Frontal cortex (tissue), 4 donors: Measurements from ENCODE around the gene ERRFI1. TPM values are rescaled to one million over a fixed set of nuclear protein-coding genes. Genes with fewer than 3 reads are reported as not detected.

Experiments
- DNase-seq, 2 donors: peaks; one replicate each; pipeline ENCODE4 v3.0.0; 2012; ENCODE audit warnings: low spot score in 2 of 2
- FAIRE-seq: peaks from 2 replicates; lab custom pipeline; 2012; peaks lifted over from hg19 to GRCh38; lab: Jason Lieb, UNC
- total RNA-seq: library from RNA; depleted of rRNA; stranded (reverse); fragments of >200 nt; gene quantifications from one replicate; pipeline ENCODE4 v1.2.3, GENCODE V29; 2014
- donor health status: control.
- donor health status: control.
- donor health status: control.

Gene ERRFI1
- total RNA-seq, 1 donor from 2014 or later = 20.4 TPM

GRCh38 chr1:8047112-8047511 lies 21.0 kb upstream of the ERRFI1 start:
- no peak for FAIRE-seq
- no peak for DNase-seq

DNA sequence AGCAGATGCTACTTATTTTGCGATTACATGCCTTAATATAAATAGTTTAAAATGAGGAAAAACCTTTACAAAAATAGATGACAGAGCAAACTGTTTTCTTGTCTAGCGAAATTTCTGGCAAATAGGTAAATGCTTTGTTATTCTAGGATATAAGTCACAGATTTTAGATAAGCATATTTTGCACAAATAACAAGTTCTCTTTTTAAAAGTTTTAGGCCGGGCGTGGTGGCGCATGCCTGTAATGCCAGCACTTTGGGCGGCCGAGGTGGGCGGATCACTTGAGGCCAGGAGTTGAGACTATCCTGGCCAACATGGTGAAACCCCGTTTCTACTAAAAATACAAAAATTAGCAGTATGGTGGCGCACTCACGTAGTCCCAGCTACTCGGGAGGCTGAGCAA lies 20.3 kb upstream of the ERRFI1 start:
- no peak for FAIRE-seq

DNA sequence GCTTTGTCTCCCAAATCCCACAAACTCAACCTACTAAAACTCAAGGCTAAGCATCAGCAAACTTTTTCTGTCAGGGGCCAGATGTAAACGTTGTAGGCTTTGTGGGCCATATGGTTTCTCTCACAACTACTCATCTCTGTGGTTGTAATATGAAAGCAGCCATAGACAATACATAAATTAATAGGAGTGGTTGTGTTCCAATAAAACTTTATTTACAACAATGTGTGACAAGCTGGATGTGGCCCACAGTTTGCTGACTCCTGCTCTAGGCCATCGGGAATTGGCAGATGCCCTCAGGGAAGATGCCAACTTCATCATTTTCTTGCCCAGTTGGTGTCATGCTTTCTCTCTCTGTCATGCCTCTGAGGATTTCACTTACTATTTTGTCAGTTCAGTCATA lies 17.5 kb upstream of the ERRFI1 start:
- FAIRE-seq (no peak), DNase-seq (no peak)

More for the DNA sequence above, 20.3 kb upstream of the ERRFI1 start:
- DNase-seq = no peak

- peak; percentile 28 for FAIRE-seq
- no peak for DNase-seq
Observed at GRCh38 chr1:8042134-8042533, 16.0 kb upstream of the ERRFI1 start.

DNA sequence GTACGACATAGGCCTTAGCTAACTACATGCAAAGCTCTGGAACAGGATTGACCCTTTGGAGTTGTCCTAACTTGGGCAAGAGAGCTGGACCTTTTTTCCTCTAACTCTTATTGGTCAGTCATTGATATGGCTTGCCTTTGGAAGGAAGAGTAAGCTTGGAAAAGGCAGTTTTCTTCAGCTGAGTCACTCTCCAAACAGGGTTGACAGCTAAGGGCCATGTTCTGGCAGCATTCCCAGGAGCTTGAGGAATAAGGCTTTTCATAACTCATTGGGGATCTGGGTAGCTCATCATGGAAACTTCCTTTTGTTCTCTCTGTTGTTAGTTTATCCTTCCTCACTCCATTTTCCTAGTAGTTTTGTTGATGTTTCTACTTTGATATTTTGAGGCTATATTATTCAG lies 14.5 kb upstream of the ERRFI1 start:
- DNase-seq (no peak), FAIRE-seq (no peak)

- DNase-seq = no peak
- FAIRE-seq = no peak
Observed at GRCh38 chr1:8039071-8039470, 13.0 kb upstream of the ERRFI1 start.

DNA sequence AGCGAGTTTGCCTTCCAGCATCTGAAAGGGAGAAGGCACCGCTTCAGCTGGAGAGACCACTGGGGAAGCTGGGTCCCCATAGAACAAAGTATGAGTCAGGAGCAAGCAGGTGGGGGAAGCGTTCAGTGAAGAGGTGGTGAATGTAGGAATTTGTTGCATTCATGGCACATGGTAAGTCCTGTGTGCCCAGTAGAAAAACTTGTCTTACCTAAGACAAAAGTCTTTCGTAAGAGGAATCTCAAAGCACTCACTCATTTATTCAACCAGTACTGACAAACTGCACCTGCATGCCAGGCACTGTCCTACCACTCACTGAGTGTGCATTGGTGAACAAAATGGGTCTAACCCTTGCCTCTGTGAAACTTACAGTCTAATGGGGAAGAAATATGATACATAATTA lies 9.2 kb upstream of the ERRFI1 start:
- FAIRE-seq (no peak), DNase-seq (no peak)

DNA sequence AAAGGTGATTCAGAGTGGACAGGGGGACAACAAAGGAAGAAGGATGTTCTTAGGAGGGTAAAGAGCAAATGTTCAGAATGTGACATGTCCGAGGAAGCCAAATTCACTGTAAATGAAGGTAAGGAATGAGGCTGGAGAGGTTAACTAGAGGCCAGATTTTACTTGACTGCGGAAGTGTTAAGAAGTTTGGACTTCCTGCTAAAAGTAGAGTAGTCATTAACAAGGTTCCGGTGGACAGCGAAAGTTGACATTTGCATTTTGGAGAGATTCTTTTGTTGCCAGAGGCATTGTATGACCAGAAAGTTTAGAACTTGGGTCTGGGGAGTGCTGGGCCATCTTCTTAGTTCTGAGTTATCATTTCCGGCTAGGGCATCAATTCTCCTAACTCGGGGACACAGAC lies 7.2 kb upstream of the ERRFI1 start:
- FAIRE-seq = no peak
- no peak for DNase-seq

DNA sequence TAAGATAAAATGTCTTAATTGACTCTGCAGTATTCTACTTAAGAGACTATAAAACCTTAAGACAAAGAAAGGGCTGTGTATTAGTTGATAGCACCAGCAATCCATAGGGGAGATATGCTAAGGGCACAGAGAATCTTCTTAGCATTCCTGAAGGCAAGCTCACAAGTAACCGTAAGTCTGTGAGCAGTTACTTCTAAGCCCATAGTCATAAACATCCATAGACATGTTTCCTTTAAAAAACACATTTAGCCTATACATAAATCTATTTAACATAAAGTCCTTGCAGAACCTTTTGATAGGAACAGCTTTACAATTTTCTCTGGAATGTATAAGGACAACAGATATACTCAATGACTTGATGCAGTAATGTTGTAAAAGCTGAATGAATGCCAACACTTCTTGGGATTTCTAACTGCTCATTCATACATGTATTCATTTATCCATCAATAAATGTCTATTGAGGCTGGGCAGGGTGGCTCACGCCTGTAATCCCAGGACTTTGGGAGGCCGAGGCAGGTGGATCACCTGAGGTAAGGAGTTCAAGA lies 6.3 kb upstream of the ERRFI1 start:
- FAIRE-seq = no peak
- DNase-seq = no peak

GRCh38 chr1:8031176-8031785 lies 5.2 kb upstream of the ERRFI1 start:
- DNase-seq (no peak), FAIRE-seq (peak; percentile 78)

- no peak for DNase-seq
- FAIRE-seq = no peak
Observed at GRCh38 chr1:8028571-8028910, 2.4 kb upstream of the ERRFI1 start.

- FAIRE-seq = no peak
- DNase-seq = no peak
Observed at GRCh38 chr1:8027748-8028570, 1.9 kb upstream of the ERRFI1 start.

- FAIRE-seq (no peak), DNase-seq (no peak)
Observed at GRCh38 chr1:8026976-8027747, 1.1 kb upstream of the ERRFI1 start.

DNA sequence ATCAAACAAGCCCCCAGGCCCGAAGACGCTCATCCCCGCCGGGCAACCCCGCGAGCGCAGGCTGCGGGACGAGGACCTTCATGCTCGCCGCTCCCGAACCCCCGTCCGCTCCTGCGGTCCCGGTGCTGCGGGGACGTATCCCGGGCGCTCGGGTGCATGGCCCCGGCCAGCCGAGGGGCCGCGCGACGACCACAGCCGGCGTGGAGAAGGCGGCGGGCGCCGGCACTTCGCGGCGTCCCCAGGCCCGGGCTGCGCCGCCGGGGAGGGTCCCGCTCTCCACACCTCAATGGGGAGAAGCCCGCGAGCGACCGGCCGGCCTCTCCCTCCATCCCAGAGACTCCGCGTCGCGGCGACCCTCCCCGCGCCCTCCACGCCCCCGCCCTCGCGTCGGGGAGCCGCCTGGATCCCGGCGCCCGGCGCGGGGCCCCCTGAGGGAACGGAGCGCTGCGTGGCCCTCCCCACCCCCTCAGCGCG lies 401 bp downstream of the ERRFI1 start:
- no peak for DNase-seq
- FAIRE-seq = no peak

- DNase-seq = no peak
- no peak for FAIRE-seq
Observed at GRCh38 chr1:8025061-8025670, 943 bp downstream of the ERRFI1 start.

- DNase-seq (no peak), FAIRE-seq (no peak)
Observed at GRCh38 chr1:8024329-8024728, 1.8 kb downstream of the ERRFI1 start.

- FAIRE-seq = no peak
- no peak for DNase-seq
Observed at GRCh38 chr1:8023995-8024313, 2.2 kb downstream of the ERRFI1 start.

- FAIRE-seq (no peak), DNase-seq (no peak)
Observed at GRCh38 chr1:8023287-8023994, 2.7 kb downstream of the ERRFI1 start.

- DNase-seq = no peak
Observed at GRCh38 chr1:8022395-8023286, 3.5 kb downstream of the ERRFI1 start.

More at GRCh38 chr1:8022395-8023286, 3.5 kb downstream of the ERRFI1 start:
- no peak for FAIRE-seq
